HG03139 (cell line): Measurements from ENCODE around the gene MEIS3.
"Not testable (repeated sequence)": the region's sequence is repeated elsewhere in the genome, so short reads cannot be mapped to it uniquely, and the experiment has no call there.

Experiments
- ATAC-seq: cut with Tn5 transposase; IDR thresholded peaks from one replicate; pipeline ENCODE4 v1.9.1; 2021; ENCODE audit not compliant: unreplicated experiment

MEIS3 gene

DNA sequence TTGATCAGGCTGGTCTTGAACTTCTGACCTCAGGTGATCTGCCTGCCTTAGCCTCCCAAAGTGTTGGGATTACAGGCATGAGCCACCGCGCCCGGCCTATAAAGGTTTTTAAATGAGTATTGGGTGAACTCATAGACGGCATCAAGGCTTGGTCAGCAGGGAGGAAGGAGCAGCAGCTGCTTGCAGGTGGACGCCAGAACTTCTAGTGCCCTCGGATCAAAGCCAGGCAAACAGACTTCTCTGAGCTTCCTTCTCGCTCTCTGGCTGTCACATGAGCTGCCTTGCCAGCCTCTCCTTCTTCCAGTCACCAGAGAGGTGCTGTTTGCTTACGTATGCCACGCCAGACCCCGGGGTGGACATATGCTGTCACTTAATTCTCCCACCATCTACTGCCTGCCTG lies 53.9 kb downstream of the MEIS3 start:
- ATAC-seq = not testable (repeated sequence)

DNA sequence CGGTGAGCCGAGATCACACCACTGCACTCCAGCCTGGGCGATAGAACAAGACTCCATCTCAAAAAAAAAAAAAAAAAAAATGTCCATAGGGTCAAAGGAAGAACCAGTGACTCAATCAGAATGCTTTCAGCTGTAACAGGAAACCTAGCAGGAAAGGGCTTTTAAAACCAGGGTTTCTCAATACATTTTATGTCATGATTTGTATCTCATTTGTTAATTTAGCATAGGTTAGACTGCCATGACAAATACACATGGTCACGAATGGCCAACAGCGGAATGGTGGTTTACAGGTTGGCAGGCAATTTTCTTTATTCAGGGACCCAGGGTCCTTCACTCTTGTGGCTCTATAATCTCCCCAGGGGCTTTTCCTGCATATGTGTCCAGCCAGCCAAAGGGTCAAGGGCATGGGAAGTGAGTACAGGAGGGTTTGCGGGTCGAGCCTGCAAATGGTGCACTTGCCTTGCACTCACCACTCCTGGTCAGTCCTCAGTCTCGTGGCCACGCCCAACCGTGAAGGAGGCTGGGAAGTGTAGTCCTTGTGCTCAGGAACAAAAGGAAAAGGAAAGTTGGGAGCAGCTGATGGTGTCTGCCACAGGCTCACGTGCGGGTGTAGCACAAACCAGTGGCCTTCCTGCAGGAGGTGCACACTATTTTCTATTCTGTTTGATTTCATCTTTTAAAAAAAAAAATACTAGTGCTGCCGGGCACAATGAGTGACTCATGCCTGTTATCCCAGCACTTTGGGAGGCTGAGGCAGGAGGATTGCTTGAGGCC lies 55.4 kb downstream of the MEIS3 start:
- ATAC-seq = no peak

DNA sequence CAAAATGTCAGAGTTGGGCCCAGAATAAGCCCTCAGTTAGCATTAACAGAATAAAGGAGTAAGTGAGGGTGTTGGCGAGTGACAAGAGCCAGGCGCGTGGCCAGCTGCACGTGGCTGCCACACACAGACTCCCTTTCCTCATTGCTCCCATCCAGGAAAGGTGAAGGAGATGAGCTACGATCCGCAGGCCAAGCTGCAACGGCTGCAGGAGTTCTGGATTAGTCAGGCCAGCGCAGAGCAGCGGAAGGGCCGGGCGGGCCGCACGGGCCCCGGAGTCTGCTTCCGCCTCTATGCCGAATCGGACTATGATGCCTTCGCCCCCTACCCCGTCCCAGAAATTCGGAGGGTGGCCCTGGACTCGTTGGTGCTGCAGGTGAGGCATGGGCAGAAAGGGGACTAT lies 57.0 kb downstream of the MEIS3 start:
- ATAC-seq = no peak

DNA sequence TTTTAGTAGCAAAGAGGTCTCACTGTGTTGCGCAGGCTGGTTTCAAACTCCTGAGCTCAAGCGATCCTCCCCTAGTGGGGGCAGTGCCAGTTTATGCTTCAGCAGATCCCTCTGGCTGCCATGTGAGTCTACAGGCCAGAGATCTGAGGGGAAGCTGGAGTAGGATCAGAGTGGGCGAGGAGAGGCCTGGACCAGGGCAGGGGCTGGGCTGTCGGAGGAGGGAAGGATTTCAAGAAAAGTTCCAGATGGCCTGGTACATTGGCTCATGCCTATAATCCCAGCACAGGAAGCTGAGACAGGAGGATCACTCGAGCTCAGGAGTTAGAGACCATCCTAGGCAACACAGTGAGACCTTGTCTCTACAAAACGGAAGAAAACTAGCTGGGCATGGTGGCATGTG lies 60.4 kb downstream of the MEIS3 start:
- no peak for ATAC-seq

DNA sequence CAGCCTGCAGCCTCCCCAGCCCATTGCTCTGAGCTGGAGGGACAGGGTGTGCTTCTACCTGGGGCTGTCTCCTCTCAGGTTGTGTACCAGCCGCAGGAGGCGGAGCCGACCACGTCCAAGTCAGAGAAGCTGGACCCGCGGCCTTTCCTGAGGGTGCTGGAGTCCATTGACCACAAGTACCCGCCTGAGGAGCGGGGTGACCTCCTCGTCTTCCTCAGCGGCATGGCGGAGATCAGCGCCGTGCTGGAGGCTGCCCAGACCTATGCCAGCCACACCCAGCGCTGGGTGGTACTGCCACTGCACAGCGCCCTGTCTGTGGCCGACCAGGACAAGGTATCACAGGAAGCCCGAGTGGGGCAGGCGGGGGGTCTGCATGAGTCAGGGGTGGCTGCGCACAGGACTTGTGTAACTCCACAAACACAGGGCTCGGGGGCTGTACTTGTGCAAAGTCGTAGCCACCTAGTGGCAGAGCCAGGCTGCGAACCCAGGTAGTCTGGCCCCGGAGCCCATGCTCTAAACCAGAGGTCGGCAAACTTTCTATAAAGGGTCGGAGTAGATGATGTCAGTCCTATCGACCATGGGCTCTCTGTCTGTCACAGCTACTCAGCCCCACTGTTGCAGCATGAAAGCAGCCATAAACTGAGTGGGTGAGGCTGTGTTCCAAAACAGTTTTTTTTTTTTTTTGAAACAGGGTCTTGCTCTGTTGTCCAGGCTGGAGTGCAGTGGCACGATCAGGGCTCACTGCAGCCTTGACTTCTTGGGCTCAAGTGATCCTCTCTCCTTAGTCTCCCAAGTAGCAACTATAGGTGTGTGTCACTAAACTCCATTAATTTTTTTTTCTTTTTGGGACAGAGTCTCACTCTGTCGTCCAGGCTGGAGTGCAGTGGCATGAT lies 61.3 kb downstream of the MEIS3 start:
- ATAC-seq = no peak

GRCh38 chr19:47356900-47357299 lies 62.4 kb downstream of the MEIS3 start:
- no peak for ATAC-seq

DNA sequence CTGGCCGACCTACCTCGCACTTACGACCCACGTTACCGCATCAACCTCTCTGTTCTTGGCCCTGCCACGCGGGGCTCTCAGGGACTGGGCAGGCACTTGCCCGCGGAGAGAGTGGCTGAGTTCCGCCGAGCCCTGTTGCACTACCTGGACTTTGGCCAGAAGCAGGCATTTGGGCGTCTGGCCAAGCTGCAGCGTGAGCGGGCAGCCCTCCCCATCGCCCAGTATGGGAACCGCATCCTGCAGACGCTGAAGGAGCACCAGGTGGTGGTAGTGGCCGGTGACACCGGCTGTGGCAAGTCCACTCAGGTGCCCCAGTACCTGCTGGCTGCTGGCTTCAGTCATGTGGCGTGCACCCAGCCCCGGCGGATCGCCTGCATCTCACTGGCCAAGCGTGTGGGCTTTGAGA lies 66.0 kb downstream of the MEIS3 start:
- no peak for ATAC-seq
